GM12878 (cell line): Measurements from ENCODE around the gene AUNIP. TPM values are rescaled to one million over a fixed set of nuclear protein-coding genes. Genes with fewer than 3 reads are reported as not detected.

ENCODE experiments used
- ATAC-seq: fragments of 200-7000 bp; cut with Tn5 transposase; 3 replicates; pipeline ENCODE4 v1.9.1; 2020; ENCODE audit warnings: mild to moderate bottlenecking, moderate library complexity
- BruUV-seq: library from RNA; stranded (reverse); fragments of 400-500 nt; replicated peaks from 2 replicates; lab custom pipeline; 2021; lab: Mats Ljungman, UMichigan
- CTCF ChIA-PET: fragments of 300-600 bp; sonication (Branson Sonifier 250); formaldehyde crosslinking; extraction: SDS; loops from one replicate; lab custom pipeline; 2021; ENCODE audit warnings: inconsistent platforms; lab: Yijun Ruan, JAX
- POLR2A ChIA-PET: fragments of 350-600 bp; formaldehyde crosslinking; extraction: SDS; loops from one replicate; lab custom pipeline; 2021; ENCODE audit warnings: inconsistent platforms; lab: Charles Lee
- RAD21 ChIA-PET: fragments of 300-600 bp; sonication (Branson Sonifier 250); formaldehyde crosslinking; loops from one replicate; lab custom pipeline; 2023; ENCODE audit warnings: antibody characterized with exemption; ENCODE audit not compliant: unreplicated experiment; lab: Charles Lee
- SMC1A ChIA-PET: fragments of 300-600 bp; sonication (Branson Sonifier 250); formaldehyde crosslinking; loops from one replicate; lab custom pipeline; 2023; ENCODE audit not compliant: unreplicated experiment, uncharacterized antibody; lab: Charles Lee
- DNase-seq: peaks from one replicate; pipeline ENCODE4 v3.0.0-alpha.2; 2011; ENCODE audit warnings: low read depth, low spot score
- FAIRE-seq: peaks from 3 replicates; lab custom pipeline; 2011; peaks lifted over from hg19 to GRCh38; lab: Jason Lieb, UNC
- H2AFZ ChIP-seq: 2 replicates; pipeline ENCODE4 v1.6.0; 2011; ENCODE audit warnings: low read depth, low read length, control low read depth; ENCODE audit not compliant: control insufficient read depth
- H3K27ac ChIP-seq: 2 replicates; pipeline ENCODE4 v1.5.1; 2011; ENCODE audit warnings: control low read depth; ENCODE audit not compliant: control insufficient read depth, insufficient read depth
- H3K27me3 ChIP-seq, 2 experiments: replicated peaks in 1 of 2; 2 replicates each; pipeline versions ENCODE4 v1.6.0 to v1.6.1; 2011; ENCODE audit warnings: low read length in 1 of 2; ENCODE audit not compliant: control insufficient read depth in 2 of 2, insufficient read depth in 2 of 2
- H3K36me3 ChIP-seq, 2 experiments: 2 replicates each; pipeline ENCODE4 v1.5.1; 2011; ENCODE audit warnings: low read length in 1 of 2; ENCODE audit not compliant: control insufficient read depth in 2 of 2, insufficient read depth in 2 of 2
- H3K4me1 ChIP-seq: 2 replicates; pipeline ENCODE4 v1.6.1; 2011; ENCODE audit warnings: mild to moderate bottlenecking, low read length, moderate library complexity, mixed read lengths; ENCODE audit not compliant: control insufficient read depth, insufficient read depth
- H3K4me2 ChIP-seq: 2 replicates; pipeline ENCODE4 v1.6.0; 2011; ENCODE audit warnings: control low read depth; ENCODE audit not compliant: control insufficient read depth, insufficient read depth
- H3K4me3 ChIP-seq: fragments of 200-600 bp; sonication (generic); 2 replicates; pipeline ENCODE4 v1.5.1; 2016
- H3K79me2 ChIP-seq: 2 replicates; pipeline ENCODE4 v1.6.0; 2011; ENCODE audit warnings: low read length; ENCODE audit not compliant: control insufficient read depth, insufficient read depth
- H3K9ac ChIP-seq: 2 replicates; pipeline ENCODE4 v1.8.0; 2011; ENCODE audit warnings: low read length, control low read depth, mixed read lengths; ENCODE audit not compliant: control insufficient read depth, insufficient read depth
- H3K9me3 ChIP-seq: replicated peaks from 3 replicates; pipeline ENCODE4 v1.5.1; 2011; ENCODE audit warnings: mild to moderate bottlenecking, low read length; ENCODE audit not compliant: control insufficient read depth, insufficient read depth
- H4K20me1 ChIP-seq: 2 replicates; pipeline ENCODE4 v1.6.0; 2011; ENCODE audit not compliant: control insufficient read depth, insufficient read depth
- CBX3 ChIP-seq: fragments of 200-600 bp; sonication (generic); IDR thresholded peaks from 2 replicates; pipeline ENCODE4 v1.6.1; 2016; ENCODE audit warnings: low read depth, borderline replicate concordance
- CHD4 ChIP-seq: fragments of 200-600 bp; sonication (generic); IDR thresholded peaks from 2 replicates; pipeline ENCODE4 v1.6.1; 2016; ENCODE audit warnings: mild to moderate bottlenecking
- CREB1 ChIP-seq: IDR thresholded peaks from 2 replicates; pipeline ENCODE4 v1.6.1; 2012; ENCODE audit warnings: low read depth, mild to moderate bottlenecking, inconsistent platforms
- ETV6 ChIP-seq, 2 experiments: fragments of 450-650 bp in 1 of 2; IDR thresholded peaks in 1 of 2; conservative IDR thresholded peaks in 1 of 2; 2 replicates each; pipeline ENCODE4 v1.6.1; 2014; ENCODE audit warnings: antibody characterized with exemption in 1 of 2, borderline replicate concordance in 1 of 2, low read depth in 1 of 2, mild to moderate bottlenecking in 1 of 2, moderate library complexity in 1 of 2
- HCFC1 ChIP-seq: fragments of 150-350 bp; IDR thresholded peaks from 2 replicates; pipeline ENCODE4 v1.6.1; 2014; ENCODE audit warnings: low read length
- MTA2 ChIP-seq: fragments of 450-650 bp; IDR thresholded peaks from 2 replicates; pipeline ENCODE4 v1.6.1; 2016; ENCODE audit warnings: low read depth, mild to moderate bottlenecking, moderate library complexity
- NBN ChIP-seq: fragments of 450-650 bp; IDR thresholded peaks from 2 replicates; pipeline ENCODE4 v1.6.1; 2016
- NFYA ChIP-seq: IDR thresholded peaks from 2 replicates; pipeline ENCODE4 v1.6.1; 2011; ENCODE audit warnings: low read depth, mild to moderate bottlenecking, low read length, improper control_type of control experiment, borderline replicate concordance
- PML ChIP-seq: IDR thresholded peaks from 2 replicates; pipeline ENCODE4 v1.6.1; 2012; ENCODE audit warnings: low read length, inconsistent platforms
- POLR2A ChIP-seq: IDR thresholded peaks from 2 replicates; pipeline ENCODE4 v1.6.1; 2011; ENCODE audit warnings: low read depth, mild to moderate bottlenecking, low read length
- SMAD5 ChIP-seq: IDR thresholded peaks from 2 replicates; pipeline ENCODE4 v1.6.1; 2016; ENCODE audit warnings: antibody characterized with exemption, low read depth
- TAF1 ChIP-seq: IDR thresholded peaks from 2 replicates; pipeline ENCODE4 v1.6.1; 2011; ENCODE audit warnings: mild to moderate bottlenecking, low read depth, low read length, borderline replicate concordance
- TCF7 ChIP-seq: IDR thresholded peaks from 2 replicates; pipeline ENCODE4 v1.6.1; 2014; ENCODE audit warnings: antibody characterized with exemption, borderline replicate concordance
- YY1 ChIP-seq: IDR thresholded peaks from 2 replicates; pipeline ENCODE4 v1.6.1; 2011; ENCODE audit warnings: low read depth, mild to moderate bottlenecking, low read length
- WGBS: methylation state at CpG from one replicate; pipeline ENCODE4 v1.1.6; 2016; ENCODE audit warnings: low lambda C conversion rate; ENCODE audit not compliant: insufficient replicate concordance, insufficient coverage; ENCODE audit errors: missing lambda C conversion rate; 5-methylcytosine and 5-hydroxymethylcytosine counted together
- in situ Hi-C: fragments of 300-500 bp; cut with MboI; formaldehyde crosslinking; loops from 9 replicates; pipeline ENCODE4 v1.14.3; 2018; ENCODE audit warnings: mixed read lengths
- intact Hi-C: fragments of 100-400 bp; cut with micrococcal nuclease; formaldehyde crosslinking; loops from one replicate; pipeline ENCODE4 v1.14.2; 2022; ENCODE audit not compliant: unreplicated experiment
- polyA plus RNA-seq, 11 experiments: library from polyadenylated mRNA; depleted of rRNA in 4 of 11; unstranded in 6 of 11; stranded (reverse) in 5 of 11; fragments of >200 nt; fragmentation: Nextera tagmentation in 4 of 11; fragmentation: Illumina TruSeq in 1 of 11; extraction: Ambion mirVana in 4 of 11; extraction: Trizol in 1 of 11; gene quantifications; 1 replicate in 1 of 11; 2 replicates in 10 of 11; pipeline versions ENCODE4 v1.2.1 to v1.2.3, GENCODE V29; 2011 to 2016; ENCODE audit warnings: inconsistent platforms in 2 of 11, missing spikeins in 2 of 11, low read depth in 1 of 11
- total RNA-seq, 4 experiments: library from RNA; depleted of rRNA in 3 of 4; stranded (reverse); fragments of >200 nt in 3 of 4; fragmentation: Illumina TruSeq in 1 of 4; extraction: Trizol in 1 of 4; gene quantifications; 2 replicates each; pipeline versions ENCODE4 v1.2.1 to v1.2.3, GENCODE V29; 2013 to 2021
- TF ChIP-seq, protein P1 (sequence below): fragments of 450-650 bp; IDR thresholded peaks from 2 replicates; pipeline ENCODE4 v1.6.1; 2014; ENCODE audit warnings: mild to moderate bottlenecking
- TF ChIP-seq, protein P2 (sequence below): fragments of 150-350 bp; IDR thresholded peaks from 2 replicates; pipeline ENCODE4 v1.6.1; 2014; ENCODE audit warnings: mild to moderate bottlenecking, low read depth, low read length
- TF ChIP-seq, protein P3 (sequence below): fragments of 450-650 bp; IDR thresholded peaks from 2 replicates; pipeline ENCODE4 v1.6.1; 2016; ENCODE audit warnings: mild to moderate bottlenecking

Gene AUNIP
- total and polyA plus RNA-seq, 10 of the 15 experiments (the other 5 are each of a cell fraction or from before 2014, with no cell fraction given), result 3.9 to 20.0 (median 12.7) TPM

DNA sequence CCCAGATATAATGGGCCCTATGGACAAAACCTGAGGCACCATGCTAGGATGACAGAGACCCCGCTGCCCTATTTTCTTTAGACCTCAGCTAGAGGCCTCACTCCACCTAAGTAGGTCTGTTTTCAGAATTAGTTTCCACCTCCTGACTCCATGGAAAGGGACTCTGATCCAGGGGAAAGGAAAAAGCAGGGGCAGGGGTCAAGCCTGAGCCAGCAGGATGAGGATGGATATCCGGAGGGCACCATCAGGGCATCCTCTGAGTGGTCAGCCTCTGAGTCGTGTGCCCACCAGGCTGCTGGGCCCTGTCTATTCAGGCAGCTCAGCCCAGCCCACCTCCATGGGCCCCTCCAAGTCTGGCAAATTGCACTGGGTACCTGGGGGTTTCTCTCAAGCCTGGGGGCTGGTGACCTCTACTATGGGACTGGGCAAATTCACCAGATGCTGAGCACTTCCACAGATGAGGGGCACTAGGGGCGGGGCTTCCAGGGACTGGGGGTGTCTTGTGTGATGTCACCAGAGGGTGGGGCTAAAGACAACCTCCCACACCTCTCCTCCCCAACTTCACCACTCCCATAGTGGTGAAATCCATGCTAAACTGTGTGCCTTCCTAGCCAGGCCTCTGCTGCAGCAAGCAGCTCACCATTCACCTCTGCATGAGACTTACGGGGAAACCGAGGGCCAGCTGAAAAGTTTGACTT, 10.8 kb upstream of the AUNIP start:
- ChIA-PET CTCF (interaction anchor here (0.8 to 1.5 kb wide), 5 partner anchors 10 to 547 kb away, joined by 3 to 5 read pairs (median 4); no protein-coding TSS in a partner anchor), RAD21 (no interaction called here), SMC1A (interaction anchor here (0.6 to 1.2 kb wide), 6 partner anchors 8 to 127 kb away, joined by 3 to 5 read pairs (median 4); partner anchors contain the start of gene PAFAH2), POLR2A (interaction anchor here (0.5 to 1.1 kb wide), 3 partner anchors 22 to 298 kb away, joined by 3 to 5 read pairs (median 4); no protein-coding TSS in a partner anchor)
- Histone ChIP-seq H3K79me2 (peaks cover 9% of the 10 kb centered on the region), H4K20me1 (no peaks in the 10 kb centered on the region), H3K27ac (no peak overlapping the region), H3K9ac (no peak overlapping the region), H3K4me3 (no peak overlapping the region), H3K9me3 (no peaks in the 10 kb centered on the region), H3K27me3 (no peaks in the 10 kb centered on the region), H3K36me3 (no peaks in the 10 kb centered on the region), H3K4me1 (peaks cover 34% of the 10 kb centered on the region), H2AFZ (no peak overlapping the region), H3K4me2 (no peak overlapping the region)
- no peak for FAIRE-seq
- intact Hi-C loops, result no loop called here
- in situ Hi-C loops, result no loop called here
- ATAC-seq, result no peak
- BruUV-seq, result no TSS peak
- DNase-seq, result no peak
- 68% methylated on average over 6 of the region's 6 CpGs for WGBS
- TF ChIP-seq TAF1, result no peak
- TF ChIP-seq, protein P1, sequence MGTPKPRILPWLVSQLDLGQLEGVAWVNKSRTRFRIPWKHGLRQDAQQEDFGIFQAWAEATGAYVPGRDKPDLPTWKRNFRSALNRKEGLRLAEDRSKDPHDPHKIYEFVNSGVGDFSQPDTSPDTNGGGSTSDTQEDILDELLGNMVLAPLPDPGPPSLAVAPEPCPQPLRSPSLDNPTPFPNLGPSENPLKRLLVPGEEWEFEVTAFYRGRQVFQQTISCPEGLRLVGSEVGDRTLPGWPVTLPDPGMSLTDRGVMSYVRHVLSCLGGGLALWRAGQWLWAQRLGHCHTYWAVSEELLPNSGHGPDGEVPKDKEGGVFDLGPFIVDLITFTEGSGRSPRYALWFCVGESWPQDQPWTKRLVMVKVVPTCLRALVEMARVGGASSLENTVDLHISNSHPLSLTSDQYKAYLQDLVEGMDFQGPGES, result no peak
- no peak for TF ChIP-seq CREB1
- TF ChIP-seq ETV6 (conservative IDR thresholded peaks at IDR 0.05 in 1 of 2, IDR thresholded peaks at IDR 0.05 in 1 of 2; ENCODE audit: borderline replicate concordance in 1 of 2, low read depth in 1 of 2), result no peak
- no peak for TF ChIP-seq YY1
- no peak for TF ChIP-seq NFYA
- no peak for TF ChIP-seq MTA2
- no peak for TF ChIP-seq NBN
- TF ChIP-seq CHD4, result no peak
- TF ChIP-seq, protein P2, sequence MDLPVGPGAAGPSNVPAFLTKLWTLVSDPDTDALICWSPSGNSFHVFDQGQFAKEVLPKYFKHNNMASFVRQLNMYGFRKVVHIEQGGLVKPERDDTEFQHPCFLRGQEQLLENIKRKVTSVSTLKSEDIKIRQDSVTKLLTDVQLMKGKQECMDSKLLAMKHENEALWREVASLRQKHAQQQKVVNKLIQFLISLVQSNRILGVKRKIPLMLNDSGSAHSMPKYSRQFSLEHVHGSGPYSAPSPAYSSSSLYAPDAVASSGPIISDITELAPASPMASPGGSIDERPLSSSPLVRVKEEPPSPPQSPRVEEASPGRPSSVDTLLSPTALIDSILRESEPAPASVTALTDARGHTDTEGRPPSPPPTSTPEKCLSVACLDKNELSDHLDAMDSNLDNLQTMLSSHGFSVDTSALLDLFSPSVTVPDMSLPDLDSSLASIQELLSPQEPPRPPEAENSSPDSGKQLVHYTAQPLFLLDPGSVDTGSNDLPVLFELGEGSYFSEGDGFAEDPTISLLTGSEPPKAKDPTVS, result no peak
- no peak for TF ChIP-seq PML
- TF ChIP-seq, protein P3, sequence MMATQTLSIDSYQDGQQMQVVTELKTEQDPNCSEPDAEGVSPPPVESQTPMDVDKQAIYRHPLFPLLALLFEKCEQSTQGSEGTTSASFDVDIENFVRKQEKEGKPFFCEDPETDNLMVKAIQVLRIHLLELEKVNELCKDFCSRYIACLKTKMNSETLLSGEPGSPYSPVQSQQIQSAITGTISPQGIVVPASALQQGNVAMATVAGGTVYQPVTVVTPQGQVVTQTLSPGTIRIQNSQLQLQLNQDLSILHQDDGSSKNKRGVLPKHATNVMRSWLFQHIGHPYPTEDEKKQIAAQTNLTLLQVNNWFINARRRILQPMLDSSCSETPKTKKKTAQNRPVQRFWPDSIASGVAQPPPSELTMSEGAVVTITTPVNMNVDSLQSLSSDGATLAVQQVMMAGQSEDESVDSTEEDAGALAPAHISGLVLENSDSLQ, result no peak
- no peak for TF ChIP-seq SMAD5
- no peak for TF ChIP-seq CBX3
- TF ChIP-seq TCF7, result no peak
- TF ChIP-seq POLR2A, result no peak
- no peak for TF ChIP-seq HCFC1
